Epidermal melanocyte (primary cell): ENCODE results near the gene CFAP46.

Experiments used
- DNase-seq: peaks from one replicate; pipeline ENCODE4 v3.0.0; 2011; ENCODE audit warnings: low spot score; ENCODE audit not compliant: insufficient read length

CFAP46 gene

GRCh38 chr10:132942101-132943057, at the start of gene CFAP46:
Gene CFAP46 (minus strand): TSS chr10:132942570. CDS start chr10:132942484, 86 bp downstream.
- DNase-seq, result peak; percentile 50

- DNase-seq, result no peak
Observed at GRCh38 chr10:132991706-132992432, 49.5 kb upstream of the CFAP46 start.

DNA sequence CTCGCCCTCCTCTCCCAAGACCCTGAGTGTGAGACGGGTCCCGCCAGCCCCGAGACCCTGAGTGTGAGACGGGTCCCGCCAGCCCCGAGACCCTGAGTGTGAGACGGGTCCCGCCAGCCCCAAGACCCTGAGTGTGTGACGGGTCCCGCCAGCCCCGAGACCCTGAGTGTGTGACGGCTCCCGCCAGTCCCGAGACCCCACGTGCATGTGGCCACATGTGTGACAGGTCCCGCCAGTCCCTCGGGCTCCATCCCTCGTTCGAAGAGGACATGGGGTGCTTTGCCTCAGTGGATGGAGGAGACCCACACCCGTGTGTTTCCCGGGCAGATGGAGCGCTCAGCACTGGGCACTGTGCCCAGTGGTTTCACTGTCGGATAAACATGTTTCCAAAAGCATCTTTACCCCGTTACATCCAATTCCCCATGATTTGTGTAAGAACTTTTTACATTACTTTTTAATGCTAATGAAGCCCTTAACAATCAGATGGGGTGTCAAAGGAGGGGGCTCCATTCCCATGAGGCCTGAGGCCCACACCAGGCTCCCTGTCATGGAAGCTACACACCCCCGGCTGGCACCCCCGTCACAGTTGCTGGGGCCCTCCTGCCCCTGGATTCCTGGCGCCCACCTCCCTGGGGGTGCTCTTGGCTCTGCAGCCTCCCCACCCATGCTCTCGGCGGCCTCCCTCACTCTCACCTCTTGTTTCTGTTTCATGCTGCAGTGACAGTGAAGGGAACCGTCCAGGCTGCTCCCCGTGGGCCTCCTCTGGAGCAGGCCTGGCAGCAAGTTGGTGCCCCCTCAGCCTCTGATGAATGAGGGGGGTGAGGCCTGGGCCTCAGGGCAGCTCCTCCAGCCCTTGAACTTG, 48.5 kb upstream of the CFAP46 start:
- DNase-seq, result no peak

DNA sequence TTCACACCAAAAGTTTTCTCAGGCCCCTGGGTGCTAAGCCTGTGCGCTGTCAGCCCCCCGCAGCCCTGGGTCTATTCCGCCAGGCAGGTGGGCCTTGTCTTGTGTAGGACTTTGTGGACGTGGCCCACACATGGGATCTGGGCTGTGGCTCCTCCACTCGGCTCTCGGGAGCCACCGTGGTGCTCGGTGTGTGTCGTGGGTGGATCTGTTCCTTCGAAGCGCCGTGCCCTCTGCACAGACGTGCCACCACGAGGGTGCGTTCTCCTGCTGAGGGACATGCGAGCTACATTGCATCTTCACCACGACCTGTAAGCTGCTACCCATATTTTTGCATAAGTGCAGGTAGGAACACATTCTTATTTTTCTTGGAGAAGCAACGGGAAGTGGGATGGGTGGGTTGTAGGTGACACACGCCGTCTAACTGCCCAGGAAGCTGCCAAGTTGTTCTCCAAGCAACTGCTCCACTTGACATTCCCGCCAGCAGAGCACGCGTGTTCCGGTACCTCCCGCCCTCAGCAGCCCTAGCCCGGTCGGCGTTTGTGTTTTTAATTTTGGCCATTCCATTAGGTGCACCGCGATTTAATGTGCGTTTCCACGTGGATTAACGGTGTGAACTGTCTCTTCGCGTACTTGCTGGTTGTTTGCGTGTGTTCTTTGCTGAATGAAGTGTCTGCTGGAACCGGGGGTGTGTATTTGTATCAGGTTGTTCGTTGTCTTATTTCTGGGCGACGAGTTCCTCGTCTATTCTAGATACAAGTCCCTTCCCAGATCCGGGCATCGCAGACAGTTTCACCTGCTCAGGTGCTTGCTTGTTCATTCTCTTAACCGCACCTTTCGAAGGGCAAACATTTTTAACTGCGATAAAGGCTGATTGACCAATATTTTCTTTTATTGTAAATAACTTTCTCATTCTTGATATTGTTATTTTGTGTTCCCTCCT, 47.4 kb upstream of the CFAP46 start:
- DNase-seq, result no peak

DNA sequence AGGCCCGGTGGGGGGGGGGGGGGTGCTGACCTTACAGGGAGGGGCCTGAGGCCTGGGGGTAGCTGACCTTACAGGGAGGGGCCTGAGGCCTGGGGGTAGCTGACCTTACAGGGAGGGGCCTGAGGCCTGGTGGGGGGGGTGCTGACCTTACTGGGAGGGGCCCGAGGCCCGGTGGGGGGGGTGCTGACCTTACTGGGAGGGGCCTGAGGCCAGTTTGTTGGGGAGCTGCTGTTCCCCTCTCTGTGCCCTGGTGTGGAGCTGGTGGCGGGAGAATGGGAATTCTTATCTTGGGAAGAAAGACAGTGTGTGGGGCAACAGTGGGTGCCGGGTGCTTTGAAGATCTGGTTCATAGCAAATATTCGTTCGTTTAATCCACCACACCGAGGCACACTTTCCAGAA, 46.6 kb upstream of the CFAP46 start:
- DNase-seq, result no peak

GRCh38 chr10:132987671-132988571, 45.6 kb upstream of the CFAP46 start:
- peak; percentile 50 for DNase-seq

DNA sequence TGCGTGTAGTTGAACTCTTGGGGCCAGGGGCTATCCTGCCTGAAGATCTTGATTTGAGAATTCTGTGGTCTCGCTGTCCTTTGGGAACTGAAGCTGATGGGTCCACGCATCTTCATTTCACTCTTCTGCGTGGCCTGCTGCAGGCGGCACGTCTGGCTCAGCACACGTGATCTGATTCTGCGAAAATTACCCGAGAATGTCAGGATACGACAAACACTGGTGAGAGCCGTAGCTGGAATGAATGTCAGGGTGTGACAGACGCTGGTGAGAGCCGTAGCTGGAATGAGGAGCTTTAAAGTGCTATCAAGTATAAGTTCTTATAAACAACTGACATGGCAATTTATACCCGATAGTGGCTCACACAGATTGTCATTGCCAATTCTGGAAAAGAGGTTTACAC, 44.6 kb upstream of the CFAP46 start:
- DNase-seq, result no peak

- no peak for DNase-seq
Observed at GRCh38 chr10:132986576-132986975, 44.2 kb upstream of the CFAP46 start.

DNA sequence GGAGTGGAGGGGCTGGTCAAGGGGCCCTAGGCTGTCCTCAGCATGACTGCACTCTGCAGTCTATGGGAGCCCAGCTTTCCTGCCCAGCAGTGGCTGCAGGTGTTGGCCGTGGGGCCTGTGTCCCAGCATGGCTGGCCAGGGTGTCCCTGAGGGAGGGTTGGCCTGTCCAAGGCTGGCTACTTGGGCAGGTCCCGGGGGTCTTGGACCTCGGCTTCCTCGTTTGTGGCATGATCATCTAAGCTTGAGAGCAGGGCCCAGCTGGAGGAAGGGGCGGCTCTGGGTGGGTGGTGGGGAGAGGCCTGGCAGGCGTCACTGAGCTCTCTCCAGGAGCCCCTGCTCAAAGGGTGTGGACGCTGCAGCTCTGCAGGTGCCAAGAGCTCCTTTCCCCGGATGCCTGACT, 43.7 kb upstream of the CFAP46 start:
- DNase-seq, result no peak

GRCh38 chr10:132985546-132985900, 43.2 kb upstream of the CFAP46 start:
- no peak for DNase-seq

DNA sequence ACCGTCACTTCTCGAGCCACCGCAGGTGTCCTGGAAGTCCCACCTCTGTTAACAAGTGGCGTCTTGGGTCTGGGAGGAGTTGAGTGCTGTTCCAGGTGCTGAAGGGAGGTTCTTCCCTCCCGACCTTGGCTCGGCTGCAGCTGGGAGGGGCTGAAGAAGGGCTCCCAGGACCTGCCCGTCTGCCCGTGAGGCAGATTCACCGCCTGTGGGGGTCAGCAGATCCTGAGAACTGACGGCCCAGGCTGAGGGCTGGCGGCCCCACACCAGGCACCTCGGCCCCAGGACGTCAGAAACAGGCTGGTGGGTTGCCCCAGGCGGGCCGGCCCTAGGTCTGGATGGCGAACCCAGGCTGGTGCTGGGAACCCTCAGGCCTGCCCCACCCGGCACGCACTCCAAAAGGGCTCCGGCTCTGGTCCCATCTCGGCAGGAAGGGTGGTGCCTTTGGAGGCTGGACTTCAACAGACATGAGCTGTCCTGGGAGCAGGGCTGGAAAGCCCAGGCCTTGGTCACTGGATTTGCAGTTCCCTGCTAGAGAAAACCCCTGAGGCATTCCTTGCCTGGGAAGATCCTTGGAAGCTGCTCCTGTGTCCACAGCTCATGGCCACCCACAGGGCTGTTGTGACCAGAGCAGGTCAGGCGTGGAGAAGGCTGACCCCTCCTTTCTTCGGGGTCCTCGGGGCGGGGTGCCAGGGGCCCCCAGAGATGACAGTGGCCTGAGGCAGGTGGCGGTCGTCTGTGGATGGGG, 42.6 kb upstream of the CFAP46 start:
- DNase-seq, result no peak

GRCh38 chr10:132984008-132984295, 41.6 kb upstream of the CFAP46 start:
- no peak for DNase-seq

- DNase-seq, result no peak
Observed at GRCh38 chr10:132983252-132984007, 41.1 kb upstream of the CFAP46 start.

DNA sequence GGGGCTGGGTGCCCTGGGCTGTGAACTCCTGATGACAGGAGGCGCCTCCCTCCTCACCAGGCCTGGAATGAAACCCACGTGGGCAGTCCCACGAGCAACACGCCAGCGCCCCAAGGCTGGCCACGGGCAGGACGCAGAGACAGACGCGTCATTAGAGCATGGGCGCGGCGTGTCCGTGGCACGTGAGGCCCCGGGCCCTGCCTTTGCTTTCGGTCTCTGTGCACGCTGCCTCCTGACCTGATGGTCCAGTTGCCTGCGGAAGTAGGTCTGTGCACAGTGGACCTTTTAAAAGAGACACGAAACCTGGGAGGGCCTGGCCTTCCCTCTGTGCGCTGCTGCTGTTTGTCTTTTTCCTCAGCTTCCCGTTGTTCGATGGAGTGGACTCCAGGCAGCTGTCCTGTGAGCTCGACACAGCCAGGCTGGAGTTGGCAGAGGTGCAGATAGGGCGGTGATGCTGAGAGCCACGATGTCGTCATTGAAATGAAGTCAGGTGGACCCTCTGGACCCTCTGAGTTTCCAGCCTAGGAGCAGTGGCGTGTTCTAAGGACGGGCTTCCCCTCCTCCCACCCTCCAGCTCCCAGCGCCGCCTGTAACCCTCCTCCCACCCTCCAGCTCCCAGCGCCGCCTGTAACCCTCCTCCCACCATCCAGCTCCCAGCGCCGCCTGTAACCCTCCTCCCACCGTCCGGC, 40.1 kb upstream of the CFAP46 start:
- DNase-seq, result no peak

DNA sequence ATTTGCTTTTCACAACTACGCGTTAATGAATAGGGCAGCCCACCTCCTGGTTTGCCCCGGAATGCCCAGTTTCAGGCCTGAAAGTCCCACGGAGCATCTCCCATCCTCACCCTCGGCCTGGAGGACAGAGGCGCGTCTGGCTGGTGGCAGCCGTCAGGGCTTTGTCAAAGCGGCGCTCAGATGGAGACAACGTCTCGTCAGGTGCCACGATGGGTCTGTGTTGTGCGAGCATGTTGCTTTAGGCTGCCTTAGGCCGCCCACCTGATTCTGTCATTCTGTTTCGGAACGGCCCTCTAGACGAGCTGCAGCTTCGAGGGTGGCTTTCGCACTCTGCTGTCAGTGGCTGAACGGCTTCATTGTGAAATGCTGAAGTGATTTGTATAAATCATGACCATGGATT, 39.4 kb upstream of the CFAP46 start:
- no peak for DNase-seq

DNA sequence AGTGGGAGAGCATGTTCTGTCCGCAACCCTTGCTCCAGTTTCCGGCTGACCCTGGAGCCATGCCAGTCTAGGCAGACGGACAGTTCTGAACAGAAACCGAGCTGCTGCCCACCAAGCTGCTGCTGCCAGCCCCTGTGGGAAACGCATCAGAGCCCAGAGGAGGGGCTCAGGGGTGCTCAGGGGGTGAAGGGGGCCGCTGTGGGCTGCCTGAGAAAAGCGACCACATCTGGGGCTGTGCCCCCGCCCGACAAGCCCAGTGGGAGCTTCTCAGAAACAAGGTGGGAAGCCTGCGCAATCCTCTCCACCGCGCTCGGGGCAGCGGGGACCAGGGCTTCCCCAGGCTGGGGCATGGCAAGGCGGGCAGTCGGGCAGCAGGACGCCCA, 38.8 kb upstream of the CFAP46 start:
- no peak for DNase-seq

GRCh38 chr10:132980426-132981172, 38.2 kb upstream of the CFAP46 start:
- DNase-seq, result no peak
